ENCODE results near the gene SMNDC1.

DNA sequence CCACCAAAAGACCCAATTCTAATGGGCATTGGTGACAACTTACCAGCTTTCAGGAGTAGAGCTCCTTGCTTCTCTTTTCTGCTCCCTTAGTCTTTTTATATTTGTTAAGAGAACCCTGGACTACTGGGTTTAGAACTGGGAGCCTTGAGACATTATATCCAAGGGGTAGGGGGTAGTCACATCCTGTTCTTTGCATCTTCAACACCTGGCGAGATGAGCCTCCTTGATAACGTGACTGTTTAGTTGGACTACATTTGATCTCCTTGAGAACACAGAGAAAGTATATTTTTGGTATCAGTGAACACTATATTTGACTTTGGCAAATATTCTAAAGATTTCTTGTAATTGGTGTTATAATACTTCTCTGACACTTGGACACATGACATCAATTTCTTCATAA lies 9.0 kb upstream of the SMNDC1 start:
- TF ChIP-seq, protein P1, sequence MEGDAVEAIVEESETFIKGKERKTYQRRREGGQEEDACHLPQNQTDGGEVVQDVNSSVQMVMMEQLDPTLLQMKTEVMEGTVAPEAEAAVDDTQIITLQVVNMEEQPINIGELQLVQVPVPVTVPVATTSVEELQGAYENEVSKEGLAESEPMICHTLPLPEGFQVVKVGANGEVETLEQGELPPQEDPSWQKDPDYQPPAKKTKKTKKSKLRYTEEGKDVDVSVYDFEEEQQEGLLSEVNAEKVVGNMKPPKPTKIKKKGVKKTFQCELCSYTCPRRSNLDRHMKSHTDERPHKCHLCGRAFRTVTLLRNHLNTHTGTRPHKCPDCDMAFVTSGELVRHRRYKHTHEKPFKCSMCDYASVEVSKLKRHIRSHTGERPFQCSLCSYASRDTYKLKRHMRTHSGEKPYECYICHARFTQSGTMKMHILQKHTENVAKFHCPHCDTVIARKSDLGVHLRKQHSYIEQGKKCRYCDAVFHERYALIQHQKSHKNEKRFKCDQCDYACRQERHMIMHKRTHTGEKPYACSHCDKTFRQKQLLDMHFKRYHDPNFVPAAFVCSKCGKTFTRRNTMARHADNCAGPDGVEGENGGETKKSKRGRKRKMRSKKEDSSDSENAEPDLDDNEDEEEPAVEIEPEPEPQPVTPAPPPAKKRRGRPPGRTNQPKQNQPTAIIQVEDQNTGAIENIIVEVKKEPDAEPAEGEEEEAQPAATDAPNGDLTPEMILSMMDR (IDR thresholded peaks at IDR 0.05) = no peak
- no peak for TF ChIP-seq POLR2A (IDR thresholded peaks at IDR 0.05)
- TF ChIP-seq POLR2AphosphoS5 (IDR thresholded peaks at IDR 0.05) = no peak
